H1 (cell line): Measurements from ENCODE around the gene SCYL1. TPM values are rescaled to one million over a fixed set of nuclear protein-coding genes. Genes with fewer than 3 reads are reported as not detected.
A peak's percentile ranks its signal among the peaks of the same experiment; 100 is the strongest.

ENCODE experiments used
- CTCF ChIA-PET: fragments of 300-600 bp; sonication (Branson Sonifier 250); formaldehyde crosslinking; loops from one replicate; lab custom pipeline; 2021; ENCODE audit not compliant: partially characterized antibody; lab: Charles Lee
- POLR2A ChIA-PET: fragments of 300-600 bp; sonication (Branson Sonifier 250); formaldehyde crosslinking; loops from one replicate; lab custom pipeline; 2021; ENCODE audit warnings: inconsistent platforms; ENCODE audit not compliant: partially characterized antibody; lab: Charles Lee
- DNase-seq, 2 experiments: peaks; one replicate each; pipeline versions ENCODE4 v3.0.0 to v3.0.0-alpha.2; 2010 to 2022; ENCODE audit warnings: low spot score in 2 of 2, low read depth in 1 of 2, mixed read lengths in 1 of 2
- FAIRE-seq: peaks from 2 replicates; lab custom pipeline; 2011; peaks lifted over from hg19 to GRCh38; lab: Jason Lieb, UNC
- H2AFZ ChIP-seq: 2 replicates; pipeline ENCODE4 v1.8.1; 2012; ENCODE audit warnings: low read length, inconsistent platforms
- H2AK5ac ChIP-seq: 2 replicates; pipeline ENCODE4 v1.6.1; 2013; ENCODE audit warnings: low read depth, low read length
- H2BK120ac ChIP-seq: replicated peaks from 2 replicates; pipeline ENCODE3; 2013; ENCODE audit warnings: low read depth, low read length, inconsistent platforms
- H2BK12ac ChIP-seq: 2 replicates; pipeline ENCODE4 v1.6.1; 2013; ENCODE audit warnings: low read depth, low read length
- H2BK15ac ChIP-seq: 2 replicates; pipeline ENCODE4 v1.6.1; 2013; ENCODE audit warnings: low read length
- H2BK20ac ChIP-seq: 2 replicates; pipeline ENCODE4 v1.6.1; 2013; ENCODE audit warnings: low read length
- H2BK5ac ChIP-seq: 2 replicates; pipeline ENCODE4 v1.6.1; 2013; ENCODE audit warnings: low read depth, low read length
- H3K14ac ChIP-seq: 2 replicates; pipeline ENCODE4 v1.6.1; 2013; ENCODE audit warnings: inconsistent platforms; ENCODE audit not compliant: insufficient read length
- H3K18ac ChIP-seq: 2 replicates; pipeline ENCODE4 v1.6.1; 2013; ENCODE audit warnings: low read length; ENCODE audit errors: extremely low read depth
- H3K23ac ChIP-seq: 2 replicates; pipeline ENCODE4 v1.6.1; 2013; ENCODE audit warnings: inconsistent platforms; ENCODE audit not compliant: insufficient read length
- H3K23me2 ChIP-seq: 2 replicates; pipeline ENCODE4 v1.6.1; 2013; ENCODE audit warnings: low read depth, low read length
- H3K27ac ChIP-seq: 2 replicates; pipeline ENCODE4 v1.6.1; 2011; ENCODE audit warnings: low read depth, low read length, inconsistent platforms
- H3K27me3 ChIP-seq, 4 experiments: replicated peaks in 1 of 4; 1 replicate in 1 of 4; 2 replicates in 3 of 4; pipeline versions ENCODE4 v1.6.1 to v1.8.1; 2011 to 2013; ENCODE audit warnings: low read length in 3 of 4, mild to moderate bottlenecking in 3 of 4, inconsistent platforms in 2 of 4, mixed read lengths in 2 of 4, moderate library complexity in 1 of 4; ENCODE audit not compliant: control insufficient read depth in 3 of 4, insufficient read depth in 3 of 4; ENCODE audit errors: extremely low read depth in 1 of 4
- H3K36me3 ChIP-seq, 4 experiments: 2 replicates each; pipeline versions ENCODE4 v1.6.1 to v1.8.1; 2011 to 2013; ENCODE audit warnings: mild to moderate bottlenecking in 4 of 4, low read length in 3 of 4, moderate library complexity in 2 of 4, control low read depth in 1 of 4, inconsistent platforms in 1 of 4; ENCODE audit not compliant: insufficient read depth in 4 of 4, control insufficient read depth in 2 of 4
- H3K4ac ChIP-seq: replicated peaks from 2 replicates; pipeline ENCODE3; 2013; ENCODE audit warnings: low read length, low read depth, mixed read lengths, inconsistent platforms; ENCODE audit not compliant: insufficient read length
- H3K4me1 ChIP-seq, 4 experiments: replicated peaks in 1 of 4; 1 replicate in 1 of 4; 2 replicates in 3 of 4; pipeline versions ENCODE4 v1.6.1 to v1.8.1; 2011 to 2013; ENCODE audit warnings: low read length in 3 of 4, inconsistent platforms in 2 of 4, mixed read lengths in 1 of 4; ENCODE audit not compliant: insufficient read depth in 4 of 4, control insufficient read depth in 3 of 4
- H3K4me2 ChIP-seq, 2 experiments: 2 replicates each; pipeline versions ENCODE4 v1.6.1 to v1.8.1; 2011 to 2013; ENCODE audit warnings: low read depth in 2 of 2, low read length in 2 of 2, control low read depth in 1 of 2, inconsistent platforms in 1 of 2, mild to moderate bottlenecking in 1 of 2; ENCODE audit not compliant: insufficient read depth in 1 of 2
- H3K4me3 ChIP-seq, 4 experiments: fragments of 200-600, 300-600 bp in 1 of 4; sonication (generic), shearing (Covaris generic), sonication (Bioruptor Twin) in 1 of 4; 2 replicates each; pipeline versions ENCODE4 v1.5.1 to v1.8.1; 2011 to 2016; ENCODE audit warnings: low read length in 4 of 4, low read depth in 3 of 4, control low read depth in 2 of 4, inconsistent platforms in 2 of 4, mild to moderate bottlenecking in 2 of 4, mixed read lengths in 1 of 4, moderate library complexity in 1 of 4; ENCODE audit not compliant: insufficient read depth in 2 of 4; ENCODE audit errors: extremely low read depth in 1 of 4
- H3K56ac ChIP-seq: replicated peaks from 2 replicates; pipeline ENCODE3; 2013; ENCODE audit warnings: low read depth, mild to moderate bottlenecking, mixed read lengths, low read length, inconsistent platforms; ENCODE audit not compliant: insufficient read length
- H3K79me1 ChIP-seq: 2 replicates; pipeline ENCODE4 v1.6.1; 2013; ENCODE audit warnings: low read depth, low read length, control low read depth
- H3K79me2 ChIP-seq, 2 experiments: 2 replicates each; pipeline versions ENCODE4 v1.6.1 to v1.8.1; 2012 to 2013; ENCODE audit warnings: low read length in 2 of 2, mild to moderate bottlenecking in 2 of 2, inconsistent platforms in 1 of 2; ENCODE audit not compliant: insufficient read depth in 2 of 2, control insufficient read depth in 1 of 2
- H3K9ac ChIP-seq, 4 experiments: replicated peaks in 1 of 4; 1 replicate in 1 of 4; 2 replicates in 3 of 4; pipeline versions ENCODE4 v1.6.1 to v1.8.1; 2011 to 2013; ENCODE audit warnings: low read depth in 3 of 4, low read length in 3 of 4, control low read depth in 2 of 4, mild to moderate bottlenecking in 2 of 4, moderate library complexity in 2 of 4, inconsistent platforms in 1 of 4; ENCODE audit errors: extremely low read depth in 1 of 4
- H3K9me3 ChIP-seq, 2 experiments: 2 replicates each; pipeline versions ENCODE4 v1.6.1 to v1.8.1; 2012 to 2013; ENCODE audit warnings: mild to moderate bottlenecking in 2 of 2, moderate library complexity in 2 of 2, control low read depth in 1 of 2, inconsistent platforms in 1 of 2, low read depth in 1 of 2, low read length in 1 of 2, mixed read lengths in 1 of 2; ENCODE audit not compliant: insufficient read depth in 2 of 2
- H4K20me1 ChIP-seq, 2 experiments: replicated peaks in 1 of 2; 2 replicates each; pipeline versions ENCODE3 to v1.8.1; 2011 to 2013; ENCODE audit warnings: inconsistent platforms in 2 of 2, low read length in 2 of 2, mild to moderate bottlenecking in 1 of 2; ENCODE audit not compliant: insufficient read depth in 2 of 2, control insufficient read depth in 1 of 2
- H4K5ac ChIP-seq: 2 replicates; pipeline ENCODE4 v1.6.1; 2013; ENCODE audit warnings: low read length, low read depth, mixed read lengths, inconsistent platforms; ENCODE audit not compliant: insufficient read length
- H4K8ac ChIP-seq: 2 replicates; pipeline ENCODE4 v1.8.0; 2013; ENCODE audit warnings: mild to moderate bottlenecking, moderate library complexity, low read length, inconsistent platforms; ENCODE audit not compliant: insufficient read depth; ENCODE audit errors: extremely low read depth
- H4K91ac ChIP-seq: replicated peaks from 2 replicates; pipeline ENCODE3; 2013; ENCODE audit warnings: low read length, mixed read lengths, inconsistent platforms; ENCODE audit not compliant: insufficient read length
- ATF2 ChIP-seq: IDR thresholded peaks from 2 replicates; pipeline ENCODE4 v1.6.1; 2012; ENCODE audit warnings: low read length, inconsistent platforms
- BRCA1 ChIP-seq: IDR thresholded peaks from 2 replicates; pipeline ENCODE4 v1.6.1; 2012; ENCODE audit warnings: low read depth, low read length, improper control_type of control experiment
- CEBPB ChIP-seq: IDR thresholded peaks from 2 replicates; pipeline ENCODE4 v1.6.1; 2012; ENCODE audit warnings: low read depth, low read length
- JUND ChIP-seq: IDR thresholded peaks from 2 replicates; pipeline ENCODE4 v1.6.1; 2011; ENCODE audit warnings: mild to moderate bottlenecking, improper control_type of control experiment, low read length
- MAX ChIP-seq: IDR thresholded peaks from 2 replicates; pipeline ENCODE4 v1.6.1; 2012; ENCODE audit warnings: inconsistent platforms
- NRF1 ChIP-seq: IDR thresholded peaks from 2 replicates; pipeline ENCODE4 v1.6.1; 2011; ENCODE audit warnings: mild to moderate bottlenecking, low read depth, low read length, improper control_type of control experiment
- PHF8 ChIP-seq: fragments of 200-600 bp; sonication (generic); conservative IDR thresholded peaks from 2 replicates; pipeline ENCODE4 v1.7.1; 2012; ENCODE audit warnings: low read depth, mild to moderate bottlenecking, inconsistent platforms, low read length, moderate library complexity
- TEAD4 ChIP-seq: IDR thresholded peaks from 2 replicates; pipeline ENCODE4 v1.6.1; 2012; ENCODE audit warnings: low read depth, low read length, inconsistent platforms, mixed read lengths
- USF2 ChIP-seq: IDR thresholded peaks from 2 replicates; pipeline ENCODE4 v1.6.1; 2011; ENCODE audit warnings: low read length, improper control_type of control experiment
- WGBS, 2 experiments: shearing (Covaris generic) in 1 of 2; methylation state at CpG; one replicate each; pipeline versions ENCODE4 v1.1.6 to v1.1.7; 2013 to 2015; ENCODE audit warnings: low lambda C conversion rate in 2 of 2, mixed read lengths in 2 of 2, inconsistent platforms in 1 of 2, low coverage in 1 of 2, missing lambda C conversion rate in 1 of 2; ENCODE audit not compliant: insufficient replicate concordance in 2 of 2, insufficient coverage in 1 of 2, insufficient read length in 1 of 2; ENCODE audit errors: extremely low coverage in 1 of 2, missing lambda C conversion rate in 1 of 2; 5-methylcytosine and 5-hydroxymethylcytosine counted together
- polyA plus RNA-seq, 7 experiments: library from polyadenylated mRNA; depleted of rRNA in 3 of 7; stranded (reverse) in 5 of 7; unstranded in 2 of 7; fragments of >200 nt in 5 of 7; fragments of 200-250 nt in 2 of 7; gene quantifications; 1 replicate in 5 of 7; 2 replicates in 1 of 7; 4 replicates in 1 of 7; pipeline versions ENCODE4 v1.2.1 to v1.2.3, GENCODE V29; 2011 to 2013; ENCODE audit warnings: missing spikeins in 2 of 7, mixed read lengths in 2 of 7
- total RNA-seq: library from RNA; stranded (reverse); fragmentation: NEBNext Ultra II Directional; extraction: Animal tissue kit (Norgen Biotek cat#: 25700); gene quantifications from 2 replicates; pipeline ENCODE4 v1.2.1, GENCODE V29; 2021

The SCYL1 gene
- total and polyA plus RNA-seq, 2 of the 8 experiments (the other 6 are each of a cell fraction or from before 2014, with no cell fraction given), result 59.8 to 77.7 TPM

GRCh38 chr11:65554842-65555430 is 30.1 kb downstream of the SCYL1 start:
- Histone ChIP-seq H3K4me3 (no peak overlapping the region), H2BK20ac (no peak overlapping the region), H2BK15ac (peak overlapping the region; percentile 98; the same call in 1 of the 2 replicates), H2BK120ac (no peak overlapping the region), H2BK12ac (peak overlapping the region; percentile 87; the same call in 1 of the 2 replicates), H3K79me2 (no peaks in the 10 kb centered on the region), H4K20me1 (peaks cover 0 to 2% of the 10 kb centered on the region in 2 experiments), H4K91ac (peak overlapping the region; percentile 23), H3K9ac (no peak overlapping the region), H2AFZ (no peak overlapping the region), H3K27ac (no peak overlapping the region), H3K27me3 (peaks cover 0 to 29% (median 21%) of the 10 kb centered on the region in 4 experiments; a peak in 5 of 7 replicates), H3K4me1 (peaks cover 0 to 49% (median 36%) of the 10 kb centered on the region in 4 experiments; a peak in 6 of 7 replicates), H3K23me2 (peaks cover 10% of the 10 kb centered on the region; the same call in 1 of the 2 replicates), H3K18ac (no peak overlapping the region; the same call in 1 of the 2 replicates), H3K4ac (no peak overlapping the region), H3K36me3 (no peaks in the 10 kb centered on the region), H3K79me1 (no peaks in the 10 kb centered on the region), H3K4me2 (no peak overlapping the region; a peak in 1 of 4 replicates), H2BK5ac (no peak overlapping the region), H3K14ac (no peak overlapping the region), H3K9me3 (no peaks in the 10 kb centered on the region), H3K23ac (no peak overlapping the region), H2AK5ac (peak overlapping the region; percentile 60; the same call in 1 of the 2 replicates), H4K8ac (no peak overlapping the region), H4K5ac (no peak overlapping the region), H3K56ac (no peak overlapping the region)
- ChIA-PET CTCF (interaction anchor here (1.0 to 6.9 kb wide), 5 partner anchors 10 to 59 kb away, joined by 3 to 78 read pairs (median 4); partner anchors contain the start of genes FAM89B and MAP3K11), POLR2A (interaction anchor here (1.0 to 1.2 kb wide), 3 partner anchors 16 to 22 kb away, joined by 3 read pairs; no protein-coding TSS in a partner anchor)
- DNase-seq (no peak), FAIRE-seq (no peak)
- WGBS, 2 experiments, result 80% methylated on average over 4 of the region's 4 CpGs; no CpG with 5 or more reads in 1 of the 2 experiments
- no peak for TF ChIP-seq ATF2
- TF ChIP-seq NRF1, result no peak
- TF ChIP-seq TEAD4, result no peak
- no peak for TF ChIP-seq CEBPB
- no peak for TF ChIP-seq MAX
- TF ChIP-seq BRCA1, result no peak
- TF ChIP-seq USF2, result no peak
- no peak for TF ChIP-seq PHF8
- no peak for TF ChIP-seq JUND
